Measurements from ENCODE around the gene TRMT61A. TPM values are rescaled to one million over a fixed set of nuclear protein-coding genes. Genes with fewer than 3 reads are reported as not detected.
A peak's percentile ranks its signal among the peaks of the same experiment; 100 is the strongest.

The TRMT61A gene
- total and polyA plus RNA-seq, 2 of the 13 experiments (the other 11 are each of a cell fraction or from before 2014, with no cell fraction given): 6.5 to 13.6 TPM

- TF ChIP-seq PHB2 (IDR thresholded peaks at IDR 0.05; ENCODE audit: partially characterized antibody) (no peak), ZBTB42 (CRISPR knock-in tag; IDR thresholded peaks at IDR 0.05) (0 out of 2 replicates have a peak, but pooled peaks have one; percentile 27), KDM5B (CRISPR knock-in tag; IDR thresholded peaks at IDR 0.05; ENCODE audit: borderline replicate concordance) (no peak), TAF15 (IDR thresholded peaks at IDR 0.05; ENCODE audit: low read depth, low read length, poor library complexity, severe bottlenecking) (no peak), USF2 (IDR thresholded peaks at IDR 0.05; ENCODE audit: low read depth, low read length) (no peak), USF2 (CRISPR knock-in tag; IDR thresholded peaks at IDR 0.05; ENCODE audit: borderline replicate concordance) (no peak), FOXA1 (IDR thresholded peaks at IDR 0.05) (no peak), FOXA1 (CRISPR knock-in tag; IDR thresholded peaks at IDR 0.05) (no peak), NR2F6 (IDR thresholded peaks at IDR 0.05) (no peak), NR2F6 (CRISPR knock-in tag; IDR thresholded peaks at IDR 0.05) (no peak), ZNF770 (CRISPR knock-in tag; IDR thresholded peaks at IDR 0.05) (no peak), TGIF2 (CRISPR knock-in tag; IDR thresholded peaks at IDR 0.05) (no peak), GZF1 (CRISPR knock-in tag; IDR thresholded peaks at IDR 0.05) (no peak), CHD2 (IDR thresholded peaks at IDR 0.05; ENCODE audit: low read depth, low read length) (no peak), ZBTB20 (CRISPR knock-in tag; IDR thresholded peaks at IDR 0.05; ENCODE audit: borderline replicate concordance, low read depth) (no peak), HNF1B (CRISPR knock-in tag; IDR thresholded peaks at IDR 0.05) (no peak), SYNCRIP (IDR thresholded peaks at IDR 0.05; ENCODE audit: insufficient read depth, low read depth, low read length) (no peak), ZNF337 (CRISPR knock-in tag; IDR thresholded peaks at IDR 0.05; ENCODE audit: borderline replicate concordance, low read depth) (no peak), CBFB (CRISPR knock-in tag; IDR thresholded peaks at IDR 0.05) (no peak), EED (CRISPR knock-in tag; IDR thresholded peaks at IDR 0.05) (0 out of 2 replicates have a peak, but pooled peaks have one; percentile 62), RBM22 (optimal IDR thresholded peaks at IDR 0.05; ENCODE audit: low read length) (no peak)
- TF ChIP-seq, protein P1, sequence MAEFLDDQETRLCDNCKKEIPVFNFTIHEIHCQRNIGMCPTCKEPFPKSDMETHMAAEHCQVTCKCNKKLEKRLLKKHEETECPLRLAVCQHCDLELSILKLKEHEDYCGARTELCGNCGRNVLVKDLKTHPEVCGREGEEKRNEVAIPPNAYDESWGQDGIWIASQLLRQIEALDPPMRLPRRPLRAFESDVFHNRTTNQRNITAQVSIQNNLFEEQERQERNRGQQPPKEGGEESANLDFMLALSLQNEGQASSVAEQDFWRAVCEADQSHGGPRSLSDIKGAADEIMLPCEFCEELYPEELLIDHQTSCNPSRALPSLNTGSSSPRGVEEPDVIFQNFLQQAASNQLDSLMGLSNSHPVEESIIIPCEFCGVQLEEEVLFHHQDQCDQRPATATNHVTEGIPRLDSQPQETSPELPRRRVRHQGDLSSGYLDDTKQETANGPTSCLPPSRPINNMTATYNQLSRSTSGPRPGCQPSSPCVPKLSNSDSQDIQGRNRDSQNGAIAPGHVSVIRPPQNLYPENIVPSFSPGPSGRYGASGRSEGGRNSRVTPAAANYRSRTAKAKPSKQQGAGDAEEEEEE (CRISPR knock-in tag; IDR thresholded peaks at IDR 0.05; ENCODE audit: borderline replicate concordance): no peak
- TF ChIP-seq, protein P2, sequence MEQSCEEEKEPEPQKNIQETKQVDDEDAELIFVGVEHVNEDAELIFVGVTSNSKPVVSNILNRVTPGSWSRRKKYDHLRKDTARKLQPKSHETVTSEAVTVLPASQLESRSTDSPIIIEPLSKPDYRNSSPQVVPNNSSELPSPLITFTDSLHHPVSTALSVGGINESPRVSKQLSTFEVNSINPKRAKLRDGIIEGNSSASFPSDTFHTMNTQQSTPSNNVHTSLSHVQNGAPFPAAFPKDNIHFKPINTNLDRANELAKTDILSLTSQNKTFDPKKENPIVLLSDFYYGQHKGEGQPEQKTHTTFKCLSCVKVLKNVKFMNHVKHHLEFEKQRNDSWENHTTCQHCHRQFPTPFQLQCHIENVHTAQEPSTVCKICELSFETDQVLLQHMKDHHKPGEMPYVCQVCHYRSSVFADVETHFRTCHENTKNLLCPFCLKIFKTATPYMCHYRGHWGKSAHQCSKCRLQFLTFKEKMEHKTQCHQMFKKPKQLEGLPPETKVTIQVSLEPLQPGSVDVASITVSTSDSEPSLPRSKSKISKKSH (CRISPR knock-in tag; IDR thresholded peaks at IDR 0.05; ENCODE audit: borderline replicate concordance): no peak
Measured at GRCh38 chr14:103562179-103562428, 33.1 kb downstream of the TRMT61A start (continued).
